Fibroblast of lung (primary cell): ENCODE measurements around the gene COL9A2.

Experiments
- EZH2 ChIP-seq: IDR thresholded peaks from 2 replicates; pipeline ENCODE4 v1.5.1; 2012; ENCODE audit warnings: low read length, control low read depth, mild to moderate bottlenecking; ENCODE audit errors: missing control alignments
- TF ChIP-seq, protein P1 (sequence below), 2 donors: IDR thresholded peaks in 1 of 2; conservative IDR thresholded peaks in 1 of 2; 1 replicate in 1 of 2; 2 replicates in 1 of 2; pipeline ENCODE4 v1.5.1; 2011 to 2012; ENCODE audit warnings: low read length in 2 of 2, control low read depth in 1 of 2, inconsistent platforms in 1 of 2, low read depth in 1 of 2, mild to moderate bottlenecking in 1 of 2

- TF ChIP-seq, protein P1, sequence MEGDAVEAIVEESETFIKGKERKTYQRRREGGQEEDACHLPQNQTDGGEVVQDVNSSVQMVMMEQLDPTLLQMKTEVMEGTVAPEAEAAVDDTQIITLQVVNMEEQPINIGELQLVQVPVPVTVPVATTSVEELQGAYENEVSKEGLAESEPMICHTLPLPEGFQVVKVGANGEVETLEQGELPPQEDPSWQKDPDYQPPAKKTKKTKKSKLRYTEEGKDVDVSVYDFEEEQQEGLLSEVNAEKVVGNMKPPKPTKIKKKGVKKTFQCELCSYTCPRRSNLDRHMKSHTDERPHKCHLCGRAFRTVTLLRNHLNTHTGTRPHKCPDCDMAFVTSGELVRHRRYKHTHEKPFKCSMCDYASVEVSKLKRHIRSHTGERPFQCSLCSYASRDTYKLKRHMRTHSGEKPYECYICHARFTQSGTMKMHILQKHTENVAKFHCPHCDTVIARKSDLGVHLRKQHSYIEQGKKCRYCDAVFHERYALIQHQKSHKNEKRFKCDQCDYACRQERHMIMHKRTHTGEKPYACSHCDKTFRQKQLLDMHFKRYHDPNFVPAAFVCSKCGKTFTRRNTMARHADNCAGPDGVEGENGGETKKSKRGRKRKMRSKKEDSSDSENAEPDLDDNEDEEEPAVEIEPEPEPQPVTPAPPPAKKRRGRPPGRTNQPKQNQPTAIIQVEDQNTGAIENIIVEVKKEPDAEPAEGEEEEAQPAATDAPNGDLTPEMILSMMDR (conservative IDR thresholded peaks at IDR 0.05 in 1 of 2, IDR thresholded peaks at IDR 0.05 in 1 of 2; ENCODE audit: low read depth in 1 of 2, low read length in 2 of 2) = no peak
- TF ChIP-seq EZH2 = no peak
These were observed 15.4 kb downstream of the COL9A2 start for GRCh38 chr1:40301541-40302299.
